Chondrocyte (in vitro differentiated cells): ENCODE results near the gene PNMA6A. TPM values are rescaled to one million over a fixed set of nuclear protein-coding genes. Genes with fewer than 3 reads are reported as not detected.

Source experiments
- DNase-seq: peaks from one replicate; pipeline ENCODE4 v3.0.0; 2021; ENCODE audit warnings: mixed read lengths, low spot score
- H3K27ac Mint-ChIP-seq: one replicate; pipeline ENCODE4 v1.8.0; 2021; ENCODE audit warnings: mild to moderate bottlenecking, moderate library complexity, mixed read lengths; ENCODE audit not compliant: unreplicated experiment
- H3K27me3 Mint-ChIP-seq: 2 replicates; pipeline ENCODE4 v1.8.0; 2021; ENCODE audit warnings: low read depth, mixed read lengths
- H3K36me3 Mint-ChIP-seq: 2 replicates; pipeline ENCODE4 v1.8.0; 2021; ENCODE audit warnings: low read depth, mixed read lengths
- H3K4me1 Mint-ChIP-seq: 2 replicates; pipeline ENCODE4 v1.8.0; 2021; ENCODE audit warnings: low read depth, mild to moderate bottlenecking, mixed read lengths
- H3K4me3 Mint-ChIP-seq: one replicate; pipeline ENCODE4 v1.8.0; 2021; ENCODE audit warnings: mild to moderate bottlenecking, moderate library complexity, mixed read lengths; ENCODE audit not compliant: unreplicated experiment
- H3K9me3 Mint-ChIP-seq: 2 replicates; pipeline ENCODE4 v1.8.0; 2021; ENCODE audit warnings: low read depth, mixed read lengths
- total RNA-seq: library from RNA; stranded (reverse); gene quantifications from 3 replicates; pipeline ENCODE4 v1.2.1, GENCODE V29; 2021
- TF ChIP-seq, protein P1 (sequence below): fragments of 200-600 bp; sonication (generic); IDR thresholded peaks from 2 replicates; pipeline ENCODE4 v1.5.0; 2021; ENCODE audit warnings: antibody characterized with exemption, mild to moderate bottlenecking, moderate library complexity

The PNMA6A gene
- total RNA-seq, 1 donor from 2014 or later = 4.7 TPM

GRCh38 chrX:153032397-153033118 is 39.7 kb upstream of the PNMA6A start:
- no peak overlapping the region for H3K27ac Mint-ChIP-seq
- H3K4me3 Mint-ChIP-seq = peak overlapping the region; percentile 45
- no peaks in the 10 kb centered on the region for H3K27me3 Mint-ChIP-seq
- no peaks in the 10 kb centered on the region for H3K36me3 Mint-ChIP-seq
- H3K4me1 Mint-ChIP-seq = no peaks in the 10 kb centered on the region
- DNase-seq = no peak
- H3K9me3 Mint-ChIP-seq = peaks cover 4% of the 10 kb centered on the region
- TF ChIP-seq, protein P1, sequence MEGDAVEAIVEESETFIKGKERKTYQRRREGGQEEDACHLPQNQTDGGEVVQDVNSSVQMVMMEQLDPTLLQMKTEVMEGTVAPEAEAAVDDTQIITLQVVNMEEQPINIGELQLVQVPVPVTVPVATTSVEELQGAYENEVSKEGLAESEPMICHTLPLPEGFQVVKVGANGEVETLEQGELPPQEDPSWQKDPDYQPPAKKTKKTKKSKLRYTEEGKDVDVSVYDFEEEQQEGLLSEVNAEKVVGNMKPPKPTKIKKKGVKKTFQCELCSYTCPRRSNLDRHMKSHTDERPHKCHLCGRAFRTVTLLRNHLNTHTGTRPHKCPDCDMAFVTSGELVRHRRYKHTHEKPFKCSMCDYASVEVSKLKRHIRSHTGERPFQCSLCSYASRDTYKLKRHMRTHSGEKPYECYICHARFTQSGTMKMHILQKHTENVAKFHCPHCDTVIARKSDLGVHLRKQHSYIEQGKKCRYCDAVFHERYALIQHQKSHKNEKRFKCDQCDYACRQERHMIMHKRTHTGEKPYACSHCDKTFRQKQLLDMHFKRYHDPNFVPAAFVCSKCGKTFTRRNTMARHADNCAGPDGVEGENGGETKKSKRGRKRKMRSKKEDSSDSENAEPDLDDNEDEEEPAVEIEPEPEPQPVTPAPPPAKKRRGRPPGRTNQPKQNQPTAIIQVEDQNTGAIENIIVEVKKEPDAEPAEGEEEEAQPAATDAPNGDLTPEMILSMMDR = peak; percentile 90

DNA sequence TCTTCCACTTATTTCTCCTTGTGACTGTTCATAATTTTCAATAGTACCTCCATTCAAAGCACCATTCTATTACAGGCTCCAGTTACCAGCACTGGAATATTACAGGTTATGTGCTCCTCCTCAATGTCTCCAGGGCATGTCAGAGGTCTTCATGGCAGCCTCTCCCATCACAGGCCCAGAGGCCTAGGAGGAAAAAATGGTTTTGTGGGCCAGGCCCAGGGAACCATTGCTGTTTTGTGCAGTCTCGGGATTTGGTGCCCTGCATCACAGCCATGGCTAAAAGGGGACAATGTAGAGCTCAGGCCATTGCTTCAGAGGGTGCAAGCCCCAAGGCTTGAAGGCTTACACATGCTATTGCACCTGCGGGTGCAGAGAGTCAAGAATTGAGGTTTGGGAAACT is 23.2 kb upstream of the PNMA6A start:
- TF ChIP-seq, protein P1 = no peak
- H3K27me3 Mint-ChIP-seq = peaks cover 1% of the 10 kb centered on the region
- H3K27ac Mint-ChIP-seq = no peak overlapping the region
- no peaks in the 10 kb centered on the region for H3K36me3 Mint-ChIP-seq
- peaks cover 29% of the 10 kb centered on the region for H3K9me3 Mint-ChIP-seq
- H3K4me1 Mint-ChIP-seq = no peaks in the 10 kb centered on the region
- no peak for DNase-seq
- H3K4me3 Mint-ChIP-seq = no peak overlapping the region

DNA sequence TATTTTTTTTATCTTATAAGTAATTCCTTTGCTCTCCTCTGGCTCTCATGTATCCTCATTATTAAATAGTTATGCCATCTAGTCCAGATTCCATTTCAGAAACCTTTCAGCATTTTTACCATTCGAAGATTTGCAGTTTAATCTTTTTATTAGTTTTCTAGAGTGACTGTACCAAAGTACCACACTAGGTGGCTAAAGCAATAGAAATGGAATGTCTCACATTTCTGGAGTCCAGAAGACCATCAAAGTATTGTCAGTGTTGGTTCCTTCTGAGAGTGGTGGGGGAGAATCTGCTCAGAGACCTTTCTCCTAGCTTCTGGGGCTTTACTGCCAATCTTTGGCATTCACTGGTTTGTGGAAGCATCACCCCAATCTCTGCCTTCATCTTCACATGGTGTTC is 19.7 kb upstream of the PNMA6A start:
- TF ChIP-seq, protein P1 = peak; percentile 56
- Mint-ChIP-seq H3K27me3 (peaks cover 1% of the 10 kb centered on the region), H3K4me3 (no peak overlapping the region), H3K27ac (no peak overlapping the region), H3K36me3 (no peaks in the 10 kb centered on the region), H3K9me3 (peaks cover 22% of the 10 kb centered on the region), H3K4me1 (peaks cover 2% of the 10 kb centered on the region)
- no peak for DNase-seq

GRCh38 chrX:153055871-153056749 is 16.1 kb upstream of the PNMA6A start, which contains the start of gene PNMA3:
Gene PNMA3, plus strand, starts transcription at chrX:153056470. Its CDS starts 586 bp downstream, at chrX:153057056.
- H3K9me3 Mint-ChIP-seq = peaks cover under 1% of the 10 kb centered on the region
- H3K36me3 Mint-ChIP-seq = no peaks in the 10 kb centered on the region
- no peak for DNase-seq
- peaks cover 2% of the 10 kb centered on the region for H3K4me1 Mint-ChIP-seq
- peaks cover 1% of the 10 kb centered on the region for H3K27me3 Mint-ChIP-seq
- H3K27ac Mint-ChIP-seq = no peak within 1 kb of the TSS
- peak within 1 kb of the TSS; percentile 13 for H3K4me3 Mint-ChIP-seq
- TF ChIP-seq, protein P1 = no peak

- no peak for DNase-seq
- H3K36me3 Mint-ChIP-seq = no peaks in the 10 kb centered on the region
- TF ChIP-seq, protein P1 = no peak
- no peak overlapping the region for H3K4me3 Mint-ChIP-seq
- peaks cover 2% of the 10 kb centered on the region for H3K4me1 Mint-ChIP-seq
- H3K9me3 Mint-ChIP-seq = no peaks in the 10 kb centered on the region
- H3K27me3 Mint-ChIP-seq = no peaks in the 10 kb centered on the region
- no peak overlapping the region for H3K27ac Mint-ChIP-seq
These were observed 15.0 kb upstream of the PNMA6A start for GRCh38 chrX:153057281-153057680.
